ENCODE measurements around the gene TRIM24.

DNA sequence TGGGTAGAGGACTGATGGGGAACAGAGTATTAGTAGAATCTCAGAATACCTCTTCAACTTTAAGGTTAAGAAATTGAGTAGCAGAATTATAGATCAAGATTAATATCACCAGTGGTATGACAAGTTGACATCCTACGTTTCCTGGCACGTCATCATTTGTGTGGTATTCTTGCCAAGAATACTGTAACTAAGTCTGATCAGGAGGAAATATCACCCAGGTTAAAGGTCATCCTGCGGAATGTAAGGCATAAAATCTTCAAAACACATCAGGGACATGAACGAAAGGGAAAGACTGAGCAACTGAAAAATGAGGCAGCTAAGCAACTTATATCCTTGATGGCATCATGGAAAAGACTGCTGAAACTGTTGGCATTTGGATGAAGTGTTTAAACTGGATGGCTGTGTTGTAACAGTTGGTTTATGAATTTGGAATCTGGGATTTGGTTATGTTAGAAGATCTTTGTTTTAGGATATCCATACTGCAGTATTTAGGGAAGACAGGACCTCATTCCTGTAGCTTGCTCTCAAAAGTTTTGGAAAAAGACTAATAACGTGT, 86.1 kb downstream of the TRIM24 start:
- no peak for TF ChIP-seq NR3C1 (CRISPR knock-in tag; conservative IDR thresholded peaks at IDR 0.05; ENCODE audit: low read depth)
- TF ChIP-seq, protein P1, sequence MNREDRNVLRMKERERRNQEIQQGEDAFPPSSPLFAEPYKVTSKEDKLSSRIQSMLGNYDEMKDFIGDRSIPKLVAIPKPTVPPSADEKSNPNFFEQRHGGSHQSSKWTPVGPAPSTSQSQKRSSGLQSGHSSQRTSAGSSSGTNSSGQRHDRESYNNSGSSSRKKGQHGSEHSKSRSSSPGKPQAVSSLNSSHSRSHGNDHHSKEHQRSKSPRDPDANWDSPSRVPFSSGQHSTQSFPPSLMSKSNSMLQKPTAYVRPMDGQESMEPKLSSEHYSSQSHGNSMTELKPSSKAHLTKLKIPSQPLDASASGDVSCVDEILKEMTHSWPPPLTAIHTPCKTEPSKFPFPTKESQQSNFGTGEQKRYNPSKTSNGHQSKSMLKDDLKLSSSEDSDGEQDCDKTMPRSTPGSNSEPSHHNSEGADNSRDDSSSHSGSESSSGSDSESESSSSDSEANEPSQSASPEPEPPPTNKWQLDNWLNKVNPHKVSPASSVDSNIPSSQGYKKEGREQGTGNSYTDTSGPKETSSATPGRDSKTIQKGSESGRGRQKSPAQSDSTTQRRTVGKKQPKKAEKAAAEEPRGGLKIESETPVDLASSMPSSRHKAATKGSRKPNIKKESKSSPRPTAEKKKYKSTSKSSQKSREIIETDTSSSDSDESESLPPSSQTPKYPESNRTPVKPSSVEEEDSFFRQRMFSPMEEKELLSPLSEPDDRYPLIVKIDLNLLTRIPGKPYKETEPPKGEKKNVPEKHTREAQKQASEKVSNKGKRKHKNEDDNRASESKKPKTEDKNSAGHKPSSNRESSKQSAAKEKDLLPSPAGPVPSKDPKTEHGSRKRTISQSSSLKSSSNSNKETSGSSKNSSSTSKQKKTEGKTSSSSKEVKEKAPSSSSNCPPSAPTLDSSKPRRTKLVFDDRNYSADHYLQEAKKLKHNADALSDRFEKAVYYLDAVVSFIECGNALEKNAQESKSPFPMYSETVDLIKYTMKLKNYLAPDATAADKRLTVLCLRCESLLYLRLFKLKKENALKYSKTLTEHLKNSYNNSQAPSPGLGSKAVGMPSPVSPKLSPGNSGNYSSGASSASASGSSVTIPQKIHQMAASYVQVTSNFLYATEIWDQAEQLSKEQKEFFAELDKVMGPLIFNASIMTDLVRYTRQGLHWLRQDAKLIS (CRISPR knock-in tag; IDR thresholded peaks at IDR 0.05; ENCODE audit: borderline replicate concordance) = no peak
- TF ChIP-seq, protein P2, sequence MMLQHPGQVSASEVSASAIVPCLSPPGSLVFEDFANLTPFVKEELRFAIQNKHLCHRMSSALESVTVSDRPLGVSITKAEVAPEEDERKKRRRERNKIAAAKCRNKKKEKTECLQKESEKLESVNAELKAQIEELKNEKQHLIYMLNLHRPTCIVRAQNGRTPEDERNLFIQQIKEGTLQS (CRISPR knock-in tag; conservative IDR thresholded peaks at IDR 0.05) = no peak
- TF ChIP-seq, protein P3, sequence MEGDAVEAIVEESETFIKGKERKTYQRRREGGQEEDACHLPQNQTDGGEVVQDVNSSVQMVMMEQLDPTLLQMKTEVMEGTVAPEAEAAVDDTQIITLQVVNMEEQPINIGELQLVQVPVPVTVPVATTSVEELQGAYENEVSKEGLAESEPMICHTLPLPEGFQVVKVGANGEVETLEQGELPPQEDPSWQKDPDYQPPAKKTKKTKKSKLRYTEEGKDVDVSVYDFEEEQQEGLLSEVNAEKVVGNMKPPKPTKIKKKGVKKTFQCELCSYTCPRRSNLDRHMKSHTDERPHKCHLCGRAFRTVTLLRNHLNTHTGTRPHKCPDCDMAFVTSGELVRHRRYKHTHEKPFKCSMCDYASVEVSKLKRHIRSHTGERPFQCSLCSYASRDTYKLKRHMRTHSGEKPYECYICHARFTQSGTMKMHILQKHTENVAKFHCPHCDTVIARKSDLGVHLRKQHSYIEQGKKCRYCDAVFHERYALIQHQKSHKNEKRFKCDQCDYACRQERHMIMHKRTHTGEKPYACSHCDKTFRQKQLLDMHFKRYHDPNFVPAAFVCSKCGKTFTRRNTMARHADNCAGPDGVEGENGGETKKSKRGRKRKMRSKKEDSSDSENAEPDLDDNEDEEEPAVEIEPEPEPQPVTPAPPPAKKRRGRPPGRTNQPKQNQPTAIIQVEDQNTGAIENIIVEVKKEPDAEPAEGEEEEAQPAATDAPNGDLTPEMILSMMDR (IDR thresholded peaks at IDR 0.05) = no peak
- no peak for TF ChIP-seq MYBL2 (CRISPR knock-in tag; IDR thresholded peaks at IDR 0.05)
- no peak for TF ChIP-seq SMAD3 (CRISPR knock-in tag; IDR thresholded peaks at IDR 0.05; ENCODE audit: borderline replicate concordance)
- TF ChIP-seq, protein P4, sequence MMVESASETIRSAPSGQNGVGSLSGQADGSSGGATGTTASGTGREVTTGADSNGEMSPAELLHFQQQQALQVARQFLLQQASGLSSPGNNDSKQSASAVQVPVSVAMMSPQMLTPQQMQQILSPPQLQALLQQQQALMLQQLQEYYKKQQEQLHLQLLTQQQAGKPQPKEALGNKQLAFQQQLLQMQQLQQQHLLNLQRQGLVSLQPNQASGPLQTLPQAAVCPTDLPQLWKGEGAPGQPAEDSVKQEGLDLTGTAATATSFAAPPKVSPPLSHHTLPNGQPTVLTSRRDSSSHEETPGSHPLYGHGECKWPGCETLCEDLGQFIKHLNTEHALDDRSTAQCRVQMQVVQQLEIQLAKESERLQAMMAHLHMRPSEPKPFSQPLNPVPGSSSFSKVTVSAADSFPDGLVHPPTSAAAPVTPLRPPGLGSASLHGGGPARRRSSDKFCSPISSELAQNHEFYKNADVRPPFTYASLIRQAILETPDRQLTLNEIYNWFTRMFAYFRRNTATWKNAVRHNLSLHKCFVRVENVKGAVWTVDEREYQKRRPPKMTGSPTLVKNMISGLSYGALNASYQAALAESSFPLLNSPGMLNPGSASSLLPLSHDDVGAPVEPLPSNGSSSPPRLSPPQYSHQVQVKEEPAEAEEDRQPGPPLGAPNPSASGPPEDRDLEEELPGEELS (CRISPR knock-in tag; IDR thresholded peaks at IDR 0.05) = no peak
- TF ChIP-seq, protein P5, sequence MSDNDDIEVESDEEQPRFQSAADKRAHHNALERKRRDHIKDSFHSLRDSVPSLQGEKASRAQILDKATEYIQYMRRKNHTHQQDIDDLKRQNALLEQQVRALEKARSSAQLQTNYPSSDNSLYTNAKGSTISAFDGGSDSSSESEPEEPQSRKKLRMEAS (CRISPR knock-in tag; IDR thresholded peaks at IDR 0.05) = no peak
- TF ChIP-seq, protein P6, sequence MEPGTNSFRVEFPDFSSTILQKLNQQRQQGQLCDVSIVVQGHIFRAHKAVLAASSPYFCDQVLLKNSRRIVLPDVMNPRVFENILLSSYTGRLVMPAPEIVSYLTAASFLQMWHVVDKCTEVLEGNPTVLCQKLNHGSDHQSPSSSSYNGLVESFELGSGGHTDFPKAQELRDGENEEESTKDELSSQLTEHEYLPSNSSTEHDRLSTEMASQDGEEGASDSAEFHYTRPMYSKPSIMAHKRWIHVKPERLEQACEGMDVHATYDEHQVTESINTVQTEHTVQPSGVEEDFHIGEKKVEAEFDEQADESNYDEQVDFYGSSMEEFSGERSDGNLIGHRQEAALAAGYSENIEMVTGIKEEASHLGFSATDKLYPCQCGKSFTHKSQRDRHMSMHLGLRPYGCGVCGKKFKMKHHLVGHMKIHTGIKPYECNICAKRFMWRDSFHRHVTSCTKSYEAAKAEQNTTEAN (CRISPR knock-in tag; IDR thresholded peaks at IDR 0.05) = no peak
- TF ChIP-seq, protein P7, sequence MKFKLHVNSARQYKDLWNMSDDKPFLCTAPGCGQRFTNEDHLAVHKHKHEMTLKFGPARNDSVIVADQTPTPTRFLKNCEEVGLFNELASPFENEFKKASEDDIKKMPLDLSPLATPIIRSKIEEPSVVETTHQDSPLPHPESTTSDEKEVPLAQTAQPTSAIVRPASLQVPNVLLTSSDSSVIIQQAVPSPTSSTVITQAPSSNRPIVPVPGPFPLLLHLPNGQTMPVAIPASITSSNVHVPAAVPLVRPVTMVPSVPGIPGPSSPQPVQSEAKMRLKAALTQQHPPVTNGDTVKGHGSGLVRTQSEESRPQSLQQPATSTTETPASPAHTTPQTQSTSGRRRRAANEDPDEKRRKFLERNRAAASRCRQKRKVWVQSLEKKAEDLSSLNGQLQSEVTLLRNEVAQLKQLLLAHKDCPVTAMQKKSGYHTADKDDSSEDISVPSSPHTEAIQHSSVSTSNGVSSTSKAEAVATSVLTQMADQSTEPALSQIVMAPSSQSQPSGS (CRISPR knock-in tag; IDR thresholded peaks at IDR 0.05; ENCODE audit: borderline replicate concordance, low read depth) = no peak
- no peak for TF ChIP-seq GABPB1 (CRISPR knock-in tag; IDR thresholded peaks at IDR 0.05)
- no peak for TF ChIP-seq ZNF423 (CRISPR knock-in tag; IDR thresholded peaks at IDR 0.05)

All from WTC11 (cell line).